K562 (cell line): ENCODE measurements around the gene GCDH. TPM values are rescaled to one million over a fixed set of nuclear protein-coding genes. Genes with fewer than 3 reads are reported as not detected.

Source experiments
- ATAC-seq: fragments of 200-7000 bp; cut with Tn5 transposase; 3 replicates; pipeline ENCODE4 v1.9.1; 2020; ENCODE audit warnings: moderate library complexity
- BruUV-seq: library from RNA; stranded (reverse); fragments of 400-500 nt; replicated peaks from 2 replicates; lab custom pipeline; 2021; lab: Mats Ljungman, UMichigan
- CTCF ChIA-PET: fragments of 300-600 bp; formaldehyde crosslinking; extraction: SDS; loops from one replicate; lab custom pipeline; 2021; ENCODE audit warnings: low intra/inter-chr PET ratio; lab: Yijun Ruan, JAX
- POLR2A ChIA-PET: fragments of 300-600, 350-650 bp; sonication (Branson Sonifier 250); formaldehyde crosslinking; extraction: SDS; loops from one replicate; lab custom pipeline; 2021; ENCODE audit warnings: antibody characterized with exemption, inconsistent platforms; lab: Yijun Ruan, JAX
- DNase-seq, 4 experiments: peaks; one replicate each; pipeline versions ENCODE4 v3.0.0 to v3.0.0-alpha.2; 2011 to 2018; ENCODE audit warnings: low spot score in 3 of 4, mixed read lengths in 3 of 4; ENCODE audit errors: extremely low read depth in 1 of 4
- FAIRE-seq: peaks from 2 replicates; lab custom pipeline; 2011; peaks lifted over from hg19 to GRCh38; lab: Jason Lieb, UNC
- H2AFZ ChIP-seq: 2 replicates; pipeline ENCODE4 v1.6.0; 2011; ENCODE audit warnings: low read depth, low read length, control low read depth, inconsistent platforms
- H3K27ac ChIP-seq: fragments of 200-600 bp; 3 replicates; pipeline ENCODE4 v1.8.0; 2011; ENCODE audit warnings: low read depth, mild to moderate bottlenecking, control low read depth, inconsistent platforms, low read length, moderate library complexity, mixed read lengths; ENCODE audit errors: extremely low read depth
- H3K27me3 ChIP-seq, 2 experiments: fragments of 300-600 bp in 1 of 2; 2 replicates in 1 of 2; 3 replicates in 1 of 2; pipeline versions ENCODE4 v1.6.0 to v1.8.0; 2011; ENCODE audit warnings: inconsistent platforms in 2 of 2, low read length in 2 of 2, mild to moderate bottlenecking in 1 of 2, mixed read lengths in 1 of 2, moderate library complexity in 1 of 2; ENCODE audit not compliant: control insufficient read depth in 2 of 2, insufficient read depth in 2 of 2
- H3K36me3 ChIP-seq: fragments of 300-600 bp; 3 replicates; pipeline ENCODE4 v1.8.0; 2011; ENCODE audit warnings: mild to moderate bottlenecking, low read length, inconsistent platforms; ENCODE audit not compliant: control insufficient read depth, insufficient read depth
- H3K4me1 ChIP-seq, 2 experiments: fragments of 200-600 bp in 1 of 2; replicated peaks in 1 of 2; 2 replicates in 1 of 2; 3 replicates in 1 of 2; pipeline versions ENCODE4 v1.5.1 to v1.8.0; 2011; ENCODE audit warnings: inconsistent platforms in 2 of 2, low read length in 2 of 2, mild to moderate bottlenecking in 1 of 2, mixed read lengths in 1 of 2, moderate library complexity in 1 of 2; ENCODE audit not compliant: control insufficient read depth in 2 of 2, insufficient read depth in 2 of 2
- H3K4me2 ChIP-seq: 2 replicates; pipeline ENCODE4 v1.6.1; 2011; ENCODE audit warnings: low read length, control low read depth, inconsistent platforms, mixed read lengths; ENCODE audit not compliant: insufficient read depth
- H3K4me3 ChIP-seq: fragments of 200-600 bp; sonication (generic), shearing (Covaris generic); 2 replicates; pipeline ENCODE4 v1.5.1; 2016; ENCODE audit warnings: control low read depth, inconsistent platforms
- H3K79me2 ChIP-seq: fragments of 200-600 bp; 3 replicates; pipeline ENCODE4 v1.8.0; 2011; ENCODE audit warnings: low read length, inconsistent platforms; ENCODE audit not compliant: control insufficient read depth, insufficient read depth
- H3K9ac ChIP-seq, 2 experiments: 2 replicates each; pipeline versions ENCODE4 v1.6.0 to v1.6.1; 2011; ENCODE audit warnings: low read depth in 2 of 2, low read length in 2 of 2, control low read depth in 1 of 2, inconsistent platforms in 1 of 2, mild to moderate bottlenecking in 1 of 2, mixed read lengths in 1 of 2; ENCODE audit not compliant: insufficient read depth in 1 of 2
- H3K9me1 ChIP-seq: one replicate; pipeline ENCODE4 v1.6.0; 2011; ENCODE audit warnings: inconsistent platforms, mild to moderate bottlenecking, low read length, moderate library complexity; ENCODE audit not compliant: control insufficient read depth, insufficient read depth
- H3K9me3 ChIP-seq: replicated peaks from 2 replicates; pipeline ENCODE4 v1.5.1; 2011; ENCODE audit warnings: low read depth, low read length, inconsistent platforms; ENCODE audit not compliant: control insufficient read depth, insufficient read depth
- H4K20me1 ChIP-seq: replicated peaks from 2 replicates; pipeline ENCODE4 v1.6.1; 2011; ENCODE audit warnings: low read length, inconsistent platforms, mixed read lengths; ENCODE audit not compliant: control insufficient read depth, insufficient read depth
- CBFA2T2 ChIP-seq: fragments of 450-650 bp; conservative IDR thresholded peaks from 2 replicates; pipeline ENCODE4 v1.6.1; 2017; ENCODE audit warnings: mild to moderate bottlenecking
- FIP1L1 ChIP-seq: fragments of 200-400 bp; formaldehyde crosslinking; IDR thresholded peaks from 2 replicates; pipeline ENCODE4 v1.6.1; 2018; ENCODE audit warnings: mild to moderate bottlenecking, low read depth, low read length; ENCODE audit not compliant: poor library complexity, severe bottlenecking
- FOXA3 ChIP-seq, 2 experiments: fragments of 450-650 bp in 1 of 2; sonication (generic) in 1 of 2; formaldehyde crosslinking; IDR thresholded peaks in 1 of 2; conservative IDR thresholded peaks in 1 of 2; 2 replicates each; pipeline versions ENCODE4 v1.4.0 to v1.8.0; 2020 to 2022; ENCODE audit warnings: mild to moderate bottlenecking in 2 of 2, missing genetic modification reagents in 1 of 2
- FOXJ2 ChIP-seq: fragments of 200-800 bp; sonication (Bioruptor generic); IDR thresholded peaks from 2 replicates; pipeline ENCODE4 v1.6.1; 2016; ENCODE audit warnings: missing genetic modification characterization, missing compliant biosample characterization
- FOXP1 ChIP-seq: sonication (generic); formaldehyde crosslinking; IDR thresholded peaks from 2 replicates; pipeline ENCODE4 v1.8.0; 2022; ENCODE audit warnings: mild to moderate bottlenecking, missing genetic modification reagents
- NFE2 ChIP-seq: IDR thresholded peaks from 2 replicates; pipeline ENCODE4 v1.6.1; 2014; ENCODE audit warnings: antibody characterized with exemption, low read depth
- NR3C1 ChIP-seq: sonication (generic); formaldehyde crosslinking; IDR thresholded peaks from 2 replicates; pipeline ENCODE4 v1.8.1; 2022; ENCODE audit warnings: missing genetic modification reagents
- RUNX1 ChIP-seq: sonication (generic); IDR thresholded peaks from 2 replicates; pipeline ENCODE4 v1.6.1; 2016; ENCODE audit warnings: antibody characterized with exemption, low read depth
- SMAD2 ChIP-seq: fragments of 150-350 bp; IDR thresholded peaks from 2 replicates; pipeline ENCODE4 v1.6.1; 2014; ENCODE audit warnings: low read depth, mild to moderate bottlenecking, low read length
- ZFP36 ChIP-seq: fragments of 150-350 bp; IDR thresholded peaks from 2 replicates; pipeline ENCODE4 v1.6.1; 2018; ENCODE audit warnings: low read length, low read depth; ENCODE audit not compliant: partially characterized antibody
- ZNF41 ChIP-seq: fragments of 250-450 bp; sonication (Bioruptor Pico); conservative IDR thresholded peaks from 2 replicates; pipeline ENCODE4 v1.4.0; 2020; ENCODE audit warnings: mild to moderate bottlenecking
- ZNF699 ChIP-seq: fragments of 250-450 bp; sonication (Bioruptor Pico); IDR thresholded peaks from 2 replicates; pipeline ENCODE4 v1.8.0; 2021; ENCODE audit warnings: mild to moderate bottlenecking, moderate library complexity; ENCODE audit not compliant: insufficient replicate concordance
- ZSCAN29 ChIP-seq: fragments of 450-650 bp; IDR thresholded peaks from 2 replicates; pipeline ENCODE4 v1.6.1; 2017
- WGBS: fragments of 100-300 bp; shearing (Covaris generic); methylation state at CpG from one replicate; pipeline ENCODE4 v1.1.6; 2016; ENCODE audit warnings: low coverage, mixed read lengths; ENCODE audit not compliant: insufficient coverage; ENCODE audit errors: missing lambda C conversion rate; 5-methylcytosine and 5-hydroxymethylcytosine counted together
- in situ Hi-C: fragments of 300-500 bp; cut with MboI; formaldehyde crosslinking; loops from 4 replicates; pipeline ENCODE4 v1.15.0; 2018; ENCODE audit warnings: inconsistent platforms, mixed read lengths
- intact Hi-C: fragments of 100-400 bp; cut with micrococcal nuclease; formaldehyde crosslinking; loops from 2 replicates; pipeline ENCODE4 v1.14.2; 2022
- polyA plus RNA-seq, 8 experiments: library from polyadenylated mRNA; depleted of rRNA in 4 of 8; stranded (reverse) in 5 of 8; unstranded in 3 of 8; fragments of >200 nt; fragmentation: Nextera tagmentation in 2 of 8; fragmentation: Illumina TruSeq in 1 of 8; extraction: Ambion mirVana in 2 of 8; extraction: Trizol in 1 of 8; gene quantifications; 2 replicates each; pipeline versions ENCODE4 v1.2.1 to v1.2.3, GENCODE V29; 2011 to 2014; ENCODE audit warnings: inconsistent platforms in 1 of 8, missing spikeins in 1 of 8
- total RNA-seq, 7 experiments: library from RNA; depleted of rRNA in 6 of 7; stranded (reverse); fragments of >200 nt in 6 of 7; fragmentation: Illumina TruSeq in 2 of 7; extraction: Trizol in 2 of 7; gene quantifications; 2 replicates each; pipeline versions ENCODE4 v1.2.1 to v1.2.3, GENCODE V29; 2011 to 2021; ENCODE audit warnings: low replicate concordance in 1 of 7
- TF ChIP-seq, protein P1 (sequence below): fragments of 150-350 bp; conservative IDR thresholded peaks from 2 replicates; pipeline ENCODE4 v1.6.1; 2014; ENCODE audit warnings: low read length
- TF ChIP-seq, protein P2 (sequence below): fragments of 450-650 bp; formaldehyde crosslinking; IDR thresholded peaks from 2 replicates; pipeline ENCODE4 v1.4.0; 2020; ENCODE audit warnings: mild to moderate bottlenecking, moderate library complexity
- TF ChIP-seq, protein P3 (sequence below): sonication (generic); formaldehyde crosslinking; IDR thresholded peaks from 2 replicates; pipeline ENCODE4 v1.8.0; 2022; ENCODE audit warnings: mild to moderate bottlenecking, missing genetic modification reagents

GCDH gene
- total and polyA plus RNA-seq, 9 of the 15 experiments (the other 6 are each of a cell fraction or from before 2014, with no cell fraction given): 2.9 to 50.8 (median 19.1) TPM

DNA sequence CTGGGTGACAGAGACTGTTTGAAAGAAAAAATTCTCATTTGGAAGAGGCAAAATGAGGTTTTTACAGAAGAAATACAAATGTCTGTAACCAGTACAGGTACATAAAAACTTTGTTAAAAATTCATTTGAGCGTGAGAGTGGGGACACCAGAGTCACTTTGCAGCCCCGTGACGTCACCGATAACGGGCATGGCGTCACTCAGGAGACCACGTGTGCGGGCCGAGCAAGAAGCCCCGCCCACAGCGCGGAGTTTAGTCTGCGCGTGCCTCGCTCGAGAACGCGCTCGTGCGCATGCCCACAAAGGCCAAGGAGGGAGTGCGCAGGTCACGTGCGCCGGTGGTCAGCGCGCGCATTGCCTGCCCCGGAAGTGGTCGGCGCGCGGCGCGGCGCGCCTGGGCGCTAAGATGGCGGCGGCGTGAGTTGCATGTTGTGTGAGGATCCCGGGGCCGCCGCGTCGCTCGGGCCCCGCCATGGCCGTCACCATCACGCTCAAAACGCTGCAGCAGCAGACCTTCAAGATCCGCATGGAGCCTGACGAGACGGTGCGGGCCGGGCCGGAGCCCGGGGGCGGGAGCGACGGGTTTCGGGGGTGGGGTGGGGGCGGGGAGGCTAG is 54.6 kb downstream of the GCDH start, which contains the start of gene RAD23A:
RAD23A (plus strand) TSS at position 384 of the 613 bp plus-strand sequence; CDS start at position 471, 87 bp downstream.
- intact Hi-C loops (no loop called here), in situ Hi-C loops (no loop called here)
- no peaks in the 10 kb centered on the region for H3K9me3 ChIP-seq
- FAIRE-seq (peak; percentile 98), DNase-seq (peak; percentile 83 to 100 (median 92)), ATAC-seq (peak; percentile 92)
- H3K27me3 ChIP-seq: no peaks in the 10 kb centered on the region
- H3K36me3 ChIP-seq: peaks cover 78% of the 10 kb centered on the region
- H3K79me2 ChIP-seq: peaks cover 60% of the 10 kb centered on the region
- ChIA-PET CTCF (no interaction called here), POLR2A (interaction anchor here (0.6 to 1.5 kb wide), 11 partner anchors 8 to 423 kb away, joined by 3 to 11 read pairs (median 4); partner anchors contain the start of genes CALR, FARSA, GADD45GIP1 and KLF1)
- peaks cover 10% of the 10 kb centered on the region for H3K9me1 ChIP-seq
- under 1% methylated on average over 55 of the region's 62 CpGs for WGBS
- H3K4me1 ChIP-seq: peaks cover 16 to 34% of the 10 kb centered on the region in 2 experiments
- H4K20me1 ChIP-seq: peaks cover 12% of the 10 kb centered on the region
- H2AFZ ChIP-seq: peak within 1 kb of the TSS; percentile 6; the same call in 1 of the 2 replicates
- peak within 1 kb of the TSS; percentile 91 to 96 for H3K9ac ChIP-seq
- no TSS peak for BruUV-seq
- peak within 1 kb of the TSS; percentile 88 for H3K27ac ChIP-seq
- H3K4me3 ChIP-seq: peak within 1 kb of the TSS; percentile 66
- H3K4me2 ChIP-seq: peak within 1 kb of the TSS; percentile 95
- TF ChIP-seq RUNX1: peak; percentile 79; the same call in 1 of the 2 replicates
- TF ChIP-seq, protein P1, sequence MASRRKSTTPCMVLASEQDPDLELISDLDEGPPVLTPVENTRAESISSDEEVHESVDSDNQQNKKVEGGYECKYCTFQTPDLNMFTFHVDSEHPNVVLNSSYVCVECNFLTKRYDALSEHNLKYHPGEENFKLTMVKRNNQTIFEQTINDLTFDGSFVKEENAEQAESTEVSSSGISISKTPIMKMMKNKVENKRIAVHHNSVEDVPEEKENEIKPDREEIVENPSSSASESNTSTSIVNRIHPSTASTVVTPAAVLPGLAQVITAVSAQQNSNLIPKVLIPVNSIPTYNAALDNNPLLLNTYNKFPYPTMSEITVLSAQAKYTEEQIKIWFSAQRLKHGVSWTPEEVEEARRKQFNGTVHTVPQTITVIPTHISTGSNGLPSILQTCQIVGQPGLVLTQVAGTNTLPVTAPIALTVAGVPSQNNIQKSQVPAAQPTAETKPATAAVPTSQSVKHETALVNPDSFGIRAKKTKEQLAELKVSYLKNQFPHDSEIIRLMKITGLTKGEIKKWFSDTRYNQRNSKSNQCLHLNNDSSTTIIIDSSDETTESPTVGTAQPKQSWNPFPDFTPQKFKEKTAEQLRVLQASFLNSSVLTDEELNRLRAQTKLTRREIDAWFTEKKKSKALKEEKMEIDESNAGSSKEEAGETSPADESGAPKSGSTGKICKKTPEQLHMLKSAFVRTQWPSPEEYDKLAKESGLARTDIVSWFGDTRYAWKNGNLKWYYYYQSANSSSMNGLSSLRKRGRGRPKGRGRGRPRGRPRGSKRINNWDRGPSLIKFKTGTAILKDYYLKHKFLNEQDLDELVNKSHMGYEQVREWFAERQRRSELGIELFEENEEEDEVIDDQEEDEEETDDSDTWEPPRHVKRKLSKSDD: no peak
- TF ChIP-seq ZNF699 (CRISPR knock-in tag): no peak
- TF ChIP-seq CBFA2T2: peak; percentile 83
- peak; percentile 48; the same call in 1 of the 2 replicates for TF ChIP-seq ZNF41
- TF ChIP-seq FOXJ2 (tag): 0 out of 2 replicates have a peak, but pooled peaks have one; percentile 37
- TF ChIP-seq ZSCAN29: no peak
- TF ChIP-seq ZFP36: no peak
- TF ChIP-seq, protein P2, sequence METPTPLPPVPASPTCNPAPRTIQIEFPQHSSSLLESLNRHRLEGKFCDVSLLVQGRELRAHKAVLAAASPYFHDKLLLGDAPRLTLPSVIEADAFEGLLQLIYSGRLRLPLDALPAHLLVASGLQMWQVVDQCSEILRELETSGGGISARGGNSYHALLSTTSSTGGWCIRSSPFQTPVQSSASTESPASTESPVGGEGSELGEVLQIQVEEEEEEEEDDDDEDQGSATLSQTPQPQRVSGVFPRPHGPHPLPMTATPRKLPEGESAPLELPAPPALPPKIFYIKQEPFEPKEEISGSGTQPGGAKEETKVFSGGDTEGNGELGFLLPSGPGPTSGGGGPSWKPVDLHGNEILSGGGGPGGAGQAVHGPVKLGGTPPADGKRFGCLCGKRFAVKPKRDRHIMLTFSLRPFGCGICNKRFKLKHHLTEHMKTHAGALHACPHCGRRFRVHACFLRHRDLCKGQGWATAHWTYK (CRISPR knock-in tag): peak; percentile 96
- peak; percentile 99 for TF ChIP-seq FIP1L1
- no peak for TF ChIP-seq NR3C1
- no peak for TF ChIP-seq SMAD2
- peak; percentile 73; the same call in 1 of the 2 replicates for TF ChIP-seq FOXP1 (CRISPR knock-in tag)
- TF ChIP-seq, protein P3, sequence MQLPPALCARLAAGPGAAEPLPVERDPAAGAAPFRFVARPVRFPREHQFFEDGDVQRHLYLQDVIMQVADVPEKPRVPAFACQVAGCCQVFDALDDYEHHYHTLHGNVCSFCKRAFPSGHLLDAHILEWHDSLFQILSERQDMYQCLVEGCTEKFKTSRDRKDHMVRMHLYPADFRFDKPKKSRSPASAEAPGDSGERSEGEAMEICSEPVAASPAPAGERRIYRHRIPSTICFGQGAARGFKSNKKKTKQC (CRISPR knock-in tag): no peak; the same call in 1 of the 2 replicates
- TF ChIP-seq NFE2: peak; percentile 41
- 0 out of 4 replicates have a peak, but pooled peaks of 1 of the 2 experiments have one; percentile 13 for TF ChIP-seq FOXA3 (CRISPR knock-in tag; conservative IDR thresholded peaks at IDR 0.05 in 1 of 2, IDR thresholded peaks at IDR 0.05 in 1 of 2)
